HG03139 (cell line): ENCODE data around the gene CHCHD6.

ENCODE experiments used
- ATAC-seq: cut with Tn5 transposase; IDR thresholded peaks from one replicate; pipeline ENCODE4 v1.9.1; 2021; ENCODE audit not compliant: unreplicated experiment

CHCHD6 gene, protein sequence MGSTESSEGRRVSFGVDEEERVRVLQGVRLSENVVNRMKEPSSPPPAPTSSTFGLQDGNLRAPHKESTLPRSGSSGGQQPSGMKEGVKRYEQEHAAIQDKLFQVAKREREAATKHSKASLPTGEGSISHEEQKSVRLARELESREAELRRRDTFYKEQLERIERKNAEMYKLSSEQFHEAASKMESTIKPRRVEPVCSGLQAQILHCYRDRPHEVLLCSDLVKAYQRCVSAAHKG

DNA sequence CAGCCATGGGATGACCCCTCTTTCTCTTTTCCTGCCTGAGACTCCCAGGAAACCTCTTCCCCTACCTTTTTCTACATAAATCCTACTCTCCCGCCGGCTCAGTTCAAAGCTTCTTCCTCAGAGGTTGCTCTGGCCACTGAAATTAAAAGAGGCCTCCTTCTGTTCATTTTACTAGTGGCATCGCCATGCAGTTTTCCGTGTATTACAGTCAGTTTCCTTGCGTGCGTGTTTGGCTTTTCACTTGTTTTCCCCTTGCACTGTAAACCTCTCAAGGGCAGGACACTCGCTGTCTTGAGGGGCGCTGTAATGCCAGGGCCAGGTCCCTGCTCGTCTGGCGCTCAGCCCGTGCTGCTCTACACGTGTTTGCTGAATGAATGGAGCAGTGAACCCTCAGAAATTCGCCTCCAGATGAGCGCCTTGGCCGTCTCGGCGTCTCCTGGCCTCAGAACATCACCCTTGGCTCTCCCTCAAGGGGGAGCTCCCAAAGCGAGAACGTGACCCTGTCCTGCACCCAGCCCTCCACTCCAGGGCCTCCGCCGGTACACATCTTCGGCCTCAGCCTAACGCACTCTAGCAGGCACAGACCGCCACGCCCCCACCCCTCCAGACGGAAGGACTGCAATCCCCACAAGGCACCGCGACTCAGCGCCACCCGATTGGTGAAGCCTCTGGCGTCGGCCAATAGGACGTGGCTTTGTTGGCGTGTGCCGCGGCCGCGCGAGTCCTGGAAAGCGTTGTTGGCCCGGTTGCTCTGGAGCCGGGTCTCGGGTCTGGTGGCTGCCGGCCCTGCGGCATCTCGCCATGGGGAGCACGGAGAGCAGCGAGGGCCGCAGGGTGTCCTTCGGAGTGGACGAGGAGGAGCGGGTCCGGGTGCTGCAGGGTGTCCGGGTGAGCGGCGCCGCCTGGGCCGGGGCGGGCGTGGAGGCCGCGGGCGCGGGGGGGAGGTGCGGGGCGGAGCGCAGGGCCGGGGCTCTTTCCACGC is at the start of gene CHCHD6:
Gene CHCHD6 (plus strand): TSS at position 729 of the 982 bp plus-strand sequence. CDS start 73 bp downstream, at position 802.
- ATAC-seq = peak; percentile 98

- no peak for ATAC-seq
Measured at GRCh38 chr3:126654571-126655383, 49.3 kb upstream of the CHCHD6 start, which contains the start of gene TXNRD3. TSS of gene TXNRD3 (minus strand) at chr3:126655124.

DNA sequence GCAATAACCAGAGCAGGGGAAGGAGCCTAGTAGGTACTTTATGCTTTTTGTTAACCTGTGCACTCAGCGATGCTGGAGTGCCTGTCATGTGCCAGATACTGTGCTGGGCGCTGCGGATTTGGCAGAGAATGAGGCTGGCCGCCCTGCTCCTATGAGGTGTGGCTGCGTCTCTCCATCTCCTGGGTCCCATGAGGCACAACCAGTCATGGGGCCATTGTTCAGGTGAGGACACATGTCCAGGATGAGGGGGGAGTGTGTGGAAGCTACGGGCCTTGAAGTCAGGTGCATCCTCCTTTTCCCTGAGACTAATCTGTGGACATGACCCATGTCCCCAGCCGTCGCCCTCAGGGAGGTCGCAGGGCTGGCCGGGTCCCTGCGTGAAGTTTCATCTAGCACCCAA is 48.2 kb upstream of the CHCHD6 start:
- no peak for ATAC-seq

- no peak for ATAC-seq
Measured at GRCh38 chr3:126656371-126657134, 47.5 kb upstream of the CHCHD6 start.

DNA sequence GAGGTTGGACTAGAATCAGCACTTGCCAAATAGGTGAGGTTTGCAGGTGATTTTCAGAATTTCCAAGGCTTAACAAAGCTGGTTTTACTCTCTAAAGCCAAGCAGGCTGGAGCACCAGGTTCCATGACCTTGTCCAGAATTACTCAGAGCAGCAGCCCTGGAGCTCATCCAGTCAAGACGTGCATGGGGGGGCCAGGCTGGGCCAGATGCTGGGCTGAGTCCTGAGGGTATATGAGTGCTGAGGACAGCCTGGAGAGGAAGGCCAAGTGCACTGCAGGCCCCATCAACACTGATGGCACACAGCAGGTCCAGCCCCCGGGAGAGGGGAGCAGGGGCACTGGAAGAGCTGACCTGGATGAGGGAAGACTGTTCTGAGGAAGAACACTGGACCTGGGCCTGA is 46.1 kb upstream of the CHCHD6 start:
- ATAC-seq = no peak

DNA sequence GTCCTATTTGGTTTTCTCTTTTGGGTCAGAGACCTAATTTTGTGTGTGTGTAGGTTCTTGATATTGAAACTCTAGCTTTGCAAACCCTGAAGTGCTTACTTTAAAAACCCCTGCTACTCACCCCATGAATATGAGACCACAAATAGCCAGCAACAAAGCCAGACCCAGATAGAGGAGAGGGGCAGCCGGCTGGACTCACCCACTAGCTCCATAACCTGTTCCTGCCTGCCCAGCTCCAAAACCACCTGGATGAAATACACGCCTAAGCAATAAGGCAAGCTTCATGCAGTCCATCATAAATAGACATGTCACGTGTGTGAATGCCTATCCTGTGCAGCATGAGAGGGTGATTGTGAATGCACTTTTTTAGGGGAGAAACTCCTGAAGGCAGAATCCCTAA is 45.5 kb upstream of the CHCHD6 start:
- no peak for ATAC-seq

DNA sequence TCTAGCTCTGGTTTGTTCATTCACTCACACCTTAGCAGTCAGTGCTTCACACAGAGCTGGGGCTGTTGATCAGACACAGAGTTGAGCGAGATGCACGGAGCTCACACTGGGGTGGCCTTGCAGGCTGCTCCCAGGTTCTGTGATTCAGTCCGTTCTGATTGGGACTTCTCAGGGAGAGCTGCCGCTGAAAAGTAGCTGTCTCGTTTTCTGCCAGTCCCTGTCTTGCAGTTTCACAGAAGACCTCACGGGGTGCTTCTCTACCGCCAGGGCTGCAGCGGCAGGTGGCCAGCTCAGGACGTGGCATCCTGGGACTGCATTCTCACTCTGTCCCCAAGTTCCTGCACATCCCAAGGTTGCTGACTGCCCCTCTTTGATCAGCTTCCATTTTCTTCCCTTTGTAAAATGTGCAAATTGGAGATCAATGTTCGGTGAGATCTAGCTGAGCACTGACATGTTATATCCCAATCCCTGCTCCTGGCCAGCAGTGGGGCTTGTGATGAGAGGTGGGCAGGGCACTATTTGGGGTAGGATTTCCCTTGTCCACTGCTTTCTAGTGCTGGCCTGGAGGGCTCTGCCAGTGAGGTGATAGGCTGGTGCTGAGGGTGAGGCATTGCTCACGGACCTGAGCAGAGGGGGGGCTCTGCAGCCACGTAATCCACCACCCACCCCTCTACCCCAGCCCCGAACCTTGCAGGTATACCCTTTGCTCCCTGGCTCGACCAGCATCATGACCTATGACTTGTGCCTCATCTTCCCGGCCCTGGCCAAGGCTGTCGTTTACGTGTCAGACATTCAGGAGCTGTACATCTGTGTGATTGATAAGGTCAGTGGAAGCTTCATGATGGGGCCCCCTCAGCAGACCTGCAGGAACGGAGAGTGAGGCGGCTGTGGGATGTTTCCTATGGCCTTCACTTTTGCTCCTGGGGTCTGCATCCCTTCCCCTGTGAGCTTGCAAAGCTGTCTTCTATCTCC is 43.8 kb upstream of the CHCHD6 start:
- ATAC-seq = no peak

- no peak for ATAC-seq
Measured at GRCh38 chr3:126661532-126662364, 42.3 kb upstream of the CHCHD6 start.

DNA sequence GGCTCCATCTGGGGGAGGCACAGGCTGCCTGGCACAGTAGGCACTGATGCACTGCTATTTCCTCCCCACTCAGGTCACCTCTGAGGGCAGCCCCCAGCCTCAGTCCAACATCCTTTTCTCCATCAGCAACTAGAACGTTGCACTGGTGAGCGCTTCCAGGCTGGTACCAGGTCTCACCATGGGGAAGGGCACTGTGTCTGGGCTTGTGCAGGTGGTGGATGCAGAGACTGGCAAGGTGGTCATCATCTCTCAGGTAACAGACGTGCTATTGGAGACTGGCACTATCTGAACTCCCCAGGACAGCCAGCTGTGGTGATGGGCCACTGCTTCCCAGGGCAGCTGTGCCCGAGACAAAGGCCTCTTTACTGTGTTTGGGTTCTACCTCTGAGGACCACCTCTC is 40.8 kb upstream of the CHCHD6 start:
- no peak for ATAC-seq

DNA sequence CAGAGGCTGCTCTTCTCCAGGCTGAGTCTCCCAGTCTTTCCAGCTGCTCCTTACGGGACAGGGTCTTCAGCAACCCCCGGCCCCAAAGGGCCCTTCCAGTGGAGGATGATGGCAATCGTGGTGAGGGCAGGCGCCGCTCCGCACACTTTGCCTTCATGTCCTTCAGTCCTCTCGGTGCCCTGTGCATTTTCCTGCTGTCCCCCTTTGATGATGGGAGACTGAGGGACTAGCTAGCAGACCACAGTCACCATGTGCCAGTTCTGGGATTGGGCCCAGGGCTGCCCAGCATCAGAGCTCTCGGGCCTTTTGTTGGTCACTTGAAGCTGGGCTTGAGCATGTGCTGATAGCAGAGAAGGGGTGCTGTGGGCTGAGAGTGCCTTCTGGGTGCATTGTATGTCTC is 40.3 kb upstream of the CHCHD6 start:
- ATAC-seq = no peak

- ATAC-seq = no peak
Measured at GRCh38 chr3:126664591-126665214, 39.3 kb upstream of the CHCHD6 start.

GRCh38 chr3:126665221-126665936 is 38.7 kb upstream of the CHCHD6 start:
- no peak for ATAC-seq

DNA sequence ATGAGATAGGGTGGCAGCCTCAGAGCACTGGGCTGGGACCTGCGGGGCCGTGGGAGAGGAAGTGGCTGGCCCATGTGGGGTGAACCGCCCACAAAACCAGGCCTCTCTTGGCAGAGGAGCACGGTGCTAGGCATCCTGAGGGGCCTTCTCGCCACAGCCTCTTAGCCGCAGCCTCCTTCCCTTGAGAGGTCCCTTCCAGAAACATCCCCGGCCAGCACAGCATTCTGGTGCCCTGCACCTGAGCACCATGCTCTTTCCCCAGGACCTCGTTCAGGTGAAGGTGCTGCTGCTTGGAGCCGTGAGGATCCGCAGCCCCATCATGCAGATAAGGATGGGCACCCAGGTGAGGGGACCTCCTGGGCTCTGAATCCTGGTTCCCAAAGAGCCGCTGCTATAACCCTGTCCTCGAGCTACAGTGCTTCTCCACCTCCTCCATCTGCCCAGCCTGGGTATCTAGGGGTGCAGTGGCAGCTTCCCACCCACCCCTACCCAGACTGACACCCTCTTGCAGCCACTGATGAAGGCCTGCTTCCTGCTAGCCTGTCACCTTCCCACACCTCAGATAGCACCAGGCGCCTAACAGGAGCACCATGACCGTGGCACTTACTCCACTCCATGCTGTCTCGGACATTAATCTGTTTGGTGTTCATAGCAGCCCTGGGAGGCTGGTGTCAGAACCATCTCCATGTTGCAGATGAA is 37.9 kb upstream of the CHCHD6 start:
- no peak for ATAC-seq

- no peak for ATAC-seq
Measured at GRCh38 chr3:126666658-126667528, 37.1 kb upstream of the CHCHD6 start.

DNA sequence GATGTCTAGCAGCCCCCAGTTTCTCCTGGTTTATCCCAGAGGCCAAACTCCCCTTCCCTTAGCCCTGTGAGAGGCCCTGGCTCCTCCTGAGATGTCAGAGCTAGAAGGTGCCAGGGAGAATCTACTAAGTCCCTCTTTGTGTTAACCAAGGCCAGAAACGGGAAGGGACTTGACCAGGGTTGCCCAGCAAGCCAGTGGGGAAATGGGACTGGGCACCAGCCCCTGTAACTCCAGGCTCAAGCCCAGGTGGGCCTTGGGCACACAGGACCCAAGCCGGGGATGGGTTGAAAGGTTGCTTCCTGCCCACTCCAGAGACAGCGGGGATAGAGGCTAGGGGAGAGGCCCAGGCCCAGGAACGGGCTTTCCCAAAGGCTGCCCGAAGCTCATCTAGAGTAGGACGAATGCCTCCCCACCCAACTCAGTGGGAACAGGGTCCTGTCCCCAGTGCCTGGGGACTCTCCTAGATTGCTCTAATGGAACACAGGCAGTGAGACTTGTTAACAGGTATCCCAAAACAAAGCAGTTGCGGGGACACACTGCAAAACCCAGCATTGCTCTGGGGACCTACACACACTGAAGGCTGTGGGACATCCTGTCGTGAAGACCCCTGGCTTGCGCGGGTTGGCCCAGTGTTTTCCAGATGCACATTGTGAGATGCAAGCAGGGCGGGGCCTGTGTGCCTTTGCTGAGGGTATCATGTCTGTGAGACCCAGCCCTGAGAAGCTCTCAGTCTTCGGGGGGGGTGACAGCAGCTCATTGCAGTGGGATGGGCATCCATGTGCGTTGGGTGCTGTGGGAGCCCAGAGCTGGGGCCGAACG is 36.2 kb upstream of the CHCHD6 start:
- ATAC-seq = no peak
